GM21526 (cell line): ENCODE measurements around the gene THADA.
"Not testable (repeated sequence)": the region's sequence is repeated elsewhere in the genome, so short reads cannot be mapped to it uniquely, and the experiment has no call there.

Experiments used
- ATAC-seq: cut with Tn5 transposase; IDR thresholded peaks from one replicate; pipeline ENCODE4 v1.9.1; 2021; ENCODE audit warnings: moderate library complexity; ENCODE audit not compliant: unreplicated experiment, low FRiP score

Gene THADA

DNA sequence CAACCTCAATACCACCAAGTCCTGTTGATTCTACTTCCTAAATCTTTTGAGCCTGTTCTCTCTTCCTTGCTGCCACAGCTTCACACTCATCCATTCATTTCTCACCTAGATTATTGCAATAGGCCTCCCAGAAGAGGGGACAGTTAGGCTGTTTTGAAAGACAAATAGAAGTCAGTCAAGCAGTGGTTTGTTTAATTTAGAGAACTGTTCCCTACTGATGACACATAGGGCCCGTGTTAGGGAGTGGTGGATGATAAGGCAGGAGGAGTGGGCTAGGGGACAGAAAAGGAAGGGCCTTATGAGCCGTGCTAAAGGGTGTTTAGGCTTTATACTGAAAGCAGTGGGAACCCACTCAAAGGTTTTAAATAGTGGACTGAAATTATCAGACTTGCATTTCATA is 309.9 kb downstream of the THADA start:
- no peak for ATAC-seq

DNA sequence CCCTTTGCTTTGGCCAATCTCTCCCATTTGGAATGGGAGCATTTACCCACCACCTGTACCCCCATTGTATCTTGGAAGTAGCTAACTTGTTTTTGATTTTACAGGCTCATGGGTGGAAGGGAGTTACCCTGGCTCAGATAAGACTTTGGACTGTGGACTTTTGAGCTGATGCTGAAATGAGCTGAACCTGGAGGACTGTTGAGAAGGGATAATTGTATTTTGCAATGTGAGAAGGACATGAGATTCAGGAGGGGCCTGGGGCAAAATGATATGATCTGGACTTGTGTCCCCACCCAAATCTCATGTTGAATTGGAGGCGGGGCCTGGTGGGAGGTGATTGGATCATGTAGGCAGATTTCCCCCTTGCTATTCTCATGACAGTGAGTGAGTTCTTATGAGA is 310.9 kb downstream of the THADA start:
- ATAC-seq: no peak

DNA sequence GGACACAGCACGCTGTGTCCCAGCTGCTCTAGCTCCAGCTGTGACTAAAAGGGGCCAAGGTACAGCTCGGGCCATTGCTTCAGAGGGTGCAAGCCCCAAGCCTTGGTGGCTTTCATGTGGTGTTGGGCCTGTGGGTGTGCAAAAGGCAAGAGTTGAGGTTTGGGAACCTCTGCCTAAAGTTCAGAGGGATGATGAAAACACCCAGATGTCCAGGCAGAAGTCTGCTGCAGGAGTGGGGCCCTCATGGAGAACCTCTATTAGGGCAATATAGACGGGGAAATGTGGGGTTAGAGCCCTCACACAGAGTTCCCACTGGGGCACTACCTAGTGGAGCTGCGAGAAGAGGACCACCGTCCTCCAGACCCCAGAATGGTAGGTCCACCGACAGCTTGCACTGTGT is 311.5 kb downstream of the THADA start:
- not testable (repeated sequence) for ATAC-seq

DNA sequence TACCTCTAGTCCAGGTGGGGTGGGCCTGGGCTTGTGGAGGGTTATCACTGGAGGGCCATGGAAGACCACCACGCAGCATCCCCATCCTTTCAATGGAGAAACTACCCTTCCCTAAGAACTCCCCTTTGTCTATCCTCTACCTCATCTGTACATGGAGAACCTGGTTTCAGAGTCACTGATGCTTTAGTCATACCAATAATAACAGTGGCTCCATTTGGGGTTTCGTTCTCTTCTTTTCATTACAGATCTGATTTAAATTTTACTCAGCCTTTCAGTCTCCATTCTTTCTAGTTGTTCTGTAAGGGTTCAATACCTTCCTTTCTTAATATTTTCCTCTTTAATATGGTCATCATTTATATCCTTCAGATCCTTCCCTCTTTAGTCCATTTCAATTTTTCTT is 314.8 kb downstream of the THADA start:
- no peak for ATAC-seq

DNA sequence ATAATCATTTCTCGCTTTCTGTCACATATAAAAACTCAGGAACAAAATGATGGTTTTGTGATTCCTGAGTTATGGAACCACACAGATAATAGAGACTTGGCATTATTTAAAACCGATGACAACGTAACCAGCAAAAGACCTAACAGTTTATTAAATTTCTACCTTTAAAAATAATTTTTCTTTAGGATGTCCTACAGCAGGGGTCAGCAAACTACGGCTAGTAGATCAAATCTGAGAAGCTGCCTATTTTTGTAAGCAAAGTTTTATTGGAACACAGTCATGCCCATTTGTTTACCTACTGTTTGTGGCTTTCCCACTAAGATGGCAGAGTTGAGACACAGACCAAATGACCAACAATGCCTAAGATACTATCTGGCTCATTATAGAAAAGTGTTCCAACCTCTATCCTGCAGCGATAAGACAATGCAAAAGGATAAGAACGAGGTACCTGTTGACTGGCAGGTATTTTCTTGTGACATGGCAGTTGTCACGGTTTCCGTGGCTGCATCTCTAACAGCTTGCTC is 316.5 kb downstream of the THADA start:
- no peak for ATAC-seq

DNA sequence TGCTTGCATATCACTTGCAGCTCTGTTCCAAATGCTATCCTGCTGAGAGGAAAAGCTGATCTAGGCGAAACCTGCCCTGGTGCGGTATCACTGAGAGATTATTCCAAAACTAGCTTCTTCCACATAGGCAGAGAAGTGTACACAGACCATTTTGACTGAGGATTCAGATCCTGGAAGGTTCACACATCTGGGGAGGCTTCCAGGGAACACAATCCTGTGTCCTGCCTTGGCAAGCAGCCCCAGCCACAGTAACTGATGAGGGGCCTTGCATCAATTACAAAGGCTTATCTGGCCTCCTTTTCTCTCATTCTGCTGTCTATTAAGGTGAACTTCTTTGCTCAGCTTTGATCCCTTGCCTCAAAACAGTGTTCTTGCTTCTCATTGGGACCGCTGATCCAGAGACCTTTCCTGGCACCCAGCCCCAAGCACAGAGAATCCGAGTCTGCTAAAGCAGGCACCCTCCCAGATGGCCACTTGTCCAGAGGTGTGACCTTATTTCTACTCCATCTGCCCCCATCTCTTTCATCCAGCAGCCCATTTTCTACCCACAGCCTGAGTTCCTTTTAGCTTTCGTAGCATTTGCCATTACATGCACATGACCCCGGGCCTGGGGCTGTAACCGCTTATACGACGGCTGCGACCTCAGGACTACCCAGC is 317.1 kb downstream of the THADA start:
- no peak for ATAC-seq

DNA sequence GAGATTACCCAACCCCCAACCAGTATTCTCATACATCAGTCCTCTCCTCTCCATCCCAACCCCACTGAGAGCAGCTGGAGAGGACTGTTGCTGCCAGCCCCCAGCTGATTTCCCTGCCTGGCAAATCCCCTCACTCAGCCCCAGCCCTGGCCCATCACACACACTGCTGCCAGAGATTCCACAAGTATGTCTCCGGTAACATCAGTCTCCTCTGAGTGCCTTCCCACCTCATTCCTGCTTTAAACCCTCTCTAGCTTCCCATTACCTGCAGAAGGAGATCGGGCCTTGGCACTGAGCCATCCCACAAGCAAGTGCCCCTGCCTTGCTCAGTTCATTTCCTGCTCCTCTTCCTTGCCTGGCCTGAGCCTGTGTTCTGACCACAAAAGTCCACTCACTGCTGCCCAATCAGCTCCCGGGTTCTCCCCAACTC is 318.9 kb downstream of the THADA start:
- ATAC-seq: no peak

DNA sequence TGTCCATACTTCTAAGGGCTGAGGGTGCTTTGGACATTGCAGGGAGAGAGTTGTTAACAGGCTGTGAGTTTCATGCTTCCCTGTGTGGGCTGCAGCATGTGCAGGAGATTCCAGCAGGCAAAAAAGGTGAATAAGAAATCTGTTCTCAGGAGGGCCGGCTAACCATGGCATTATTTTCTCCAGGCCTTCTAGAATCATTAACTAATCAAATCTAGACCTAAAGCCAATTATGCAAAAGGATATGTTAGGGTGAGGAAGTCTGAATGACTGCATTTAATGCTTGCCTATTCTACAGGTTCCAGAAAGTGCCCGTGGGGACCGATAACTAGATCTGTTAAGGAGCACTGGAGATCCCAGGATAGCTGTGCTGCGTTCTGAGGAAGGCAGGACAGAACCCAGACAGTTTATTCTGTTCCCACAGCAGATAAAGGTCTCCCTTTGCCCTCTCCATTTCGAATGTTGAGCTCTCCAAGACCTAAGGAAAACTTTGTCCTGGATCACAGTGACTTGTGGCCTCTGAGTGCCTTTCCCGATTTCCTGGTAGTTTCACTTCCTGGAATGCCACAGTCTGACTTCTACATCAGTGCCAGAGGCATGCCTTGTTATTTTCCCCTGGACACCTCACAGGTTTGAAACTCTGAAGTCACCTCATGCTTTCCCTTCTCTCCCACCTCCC is 319.4 kb downstream of the THADA start:
- no peak for ATAC-seq

DNA sequence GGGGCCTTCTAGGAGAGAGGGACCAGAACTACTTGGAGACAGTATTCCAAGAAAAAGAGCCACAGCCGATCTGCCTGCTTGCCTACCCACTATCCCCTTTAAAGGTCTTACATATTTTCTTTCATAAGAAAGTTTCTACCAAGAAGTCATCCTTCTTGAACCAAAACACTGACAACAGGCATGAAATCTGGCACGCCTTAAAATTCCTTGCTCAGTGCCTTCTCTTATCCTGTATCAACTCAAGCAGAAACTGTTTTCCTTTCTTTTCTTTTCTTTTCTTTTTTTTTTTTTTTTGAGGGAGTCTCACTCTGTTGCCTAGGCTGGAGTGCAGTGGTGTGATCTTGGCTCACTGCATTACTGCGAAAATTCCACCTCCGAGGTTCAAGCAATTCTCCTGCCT is 321.1 kb downstream of the THADA start:
- no peak for ATAC-seq

DNA sequence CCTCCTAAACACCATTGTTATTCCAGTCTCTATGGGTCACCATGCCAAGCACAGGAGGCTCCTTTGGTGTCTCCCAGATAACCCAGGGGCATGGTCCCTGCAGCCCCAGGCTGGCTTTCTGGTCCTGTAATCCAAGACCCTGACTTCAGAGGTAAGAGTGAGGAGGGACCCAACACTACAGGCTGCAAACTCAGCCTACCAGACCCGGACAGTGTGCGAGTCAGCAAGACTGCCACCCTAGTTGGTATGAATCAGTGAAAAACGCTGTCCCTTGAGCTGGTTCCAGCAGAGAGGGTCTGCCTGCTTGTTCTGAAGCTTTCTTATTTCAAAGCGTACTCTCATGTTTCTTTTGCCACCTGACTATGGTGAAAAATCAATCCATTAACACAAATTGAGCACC is 321.8 kb downstream of the THADA start:
- no peak for ATAC-seq

DNA sequence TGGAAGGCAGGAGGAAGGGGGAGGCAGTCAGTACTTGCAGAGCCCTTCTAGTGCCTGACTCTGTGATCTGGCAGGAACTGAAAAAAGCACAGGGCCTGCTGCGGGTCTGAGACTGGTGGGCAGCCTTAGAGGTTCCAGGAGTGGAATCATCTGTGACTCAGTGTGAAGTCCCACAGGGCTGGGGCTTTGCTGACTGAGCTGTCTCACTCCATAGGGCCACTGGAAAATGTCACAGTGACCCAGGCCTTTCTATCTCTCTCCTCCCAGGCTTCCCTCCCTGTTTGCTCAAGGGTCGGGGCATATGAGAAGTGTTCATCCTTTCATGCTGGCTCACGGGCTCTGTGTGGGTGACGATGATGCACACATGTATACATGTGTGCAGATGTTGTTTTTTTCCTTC is 322.3 kb downstream of the THADA start:
- no peak for ATAC-seq

DNA sequence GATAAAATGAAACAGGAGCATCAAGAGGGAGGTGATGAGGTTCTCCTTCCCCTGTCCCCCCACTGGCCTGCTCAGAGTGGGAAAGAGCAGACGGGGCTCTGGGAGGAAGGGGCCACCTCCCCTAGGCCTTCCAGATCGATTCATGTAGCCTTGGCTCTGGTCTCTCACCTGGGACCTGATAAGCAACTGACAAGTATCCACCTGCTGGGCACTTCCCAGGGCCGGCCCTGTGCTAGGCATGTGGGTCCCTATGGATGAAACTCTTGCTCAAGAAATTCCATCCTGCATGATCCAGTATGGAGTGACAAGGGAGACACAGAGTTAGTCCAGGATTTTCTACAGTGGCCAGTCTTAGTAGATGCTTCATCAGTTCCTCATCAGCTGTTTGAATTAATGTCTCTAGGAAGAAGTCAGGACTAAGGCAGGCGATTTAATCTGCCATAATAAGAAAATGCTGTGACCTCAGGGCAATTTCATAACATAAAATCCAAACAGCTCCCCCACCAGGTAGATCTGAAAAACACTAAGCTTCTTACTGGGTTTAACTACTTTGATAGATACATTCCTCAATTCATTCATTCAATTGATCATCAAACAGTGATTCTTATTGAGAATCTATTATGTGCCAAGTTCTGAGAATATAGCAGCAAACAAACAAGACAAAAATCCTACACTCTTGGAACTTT is 324.8 kb downstream of the THADA start:
- ATAC-seq: no peak

DNA sequence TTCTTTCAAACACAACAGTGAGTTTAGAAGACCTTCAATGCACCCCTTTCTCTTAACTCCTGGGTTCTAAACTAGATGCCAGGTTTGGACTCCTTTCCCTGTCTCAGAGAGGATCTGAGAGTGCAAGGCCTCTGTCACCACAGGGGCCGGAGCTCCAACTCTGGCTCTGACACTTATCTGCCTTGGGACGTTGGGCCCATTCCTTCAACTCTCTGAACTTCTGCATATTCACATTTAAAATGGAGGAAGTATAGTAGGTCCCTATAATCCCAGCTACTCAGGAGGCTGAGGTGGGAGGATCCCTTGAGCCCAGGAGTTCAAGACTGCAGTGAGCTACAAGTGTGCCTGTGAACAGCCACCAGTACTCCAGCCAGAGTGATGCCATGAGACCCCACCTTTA is 325.4 kb downstream of the THADA start:
- no peak for ATAC-seq

DNA sequence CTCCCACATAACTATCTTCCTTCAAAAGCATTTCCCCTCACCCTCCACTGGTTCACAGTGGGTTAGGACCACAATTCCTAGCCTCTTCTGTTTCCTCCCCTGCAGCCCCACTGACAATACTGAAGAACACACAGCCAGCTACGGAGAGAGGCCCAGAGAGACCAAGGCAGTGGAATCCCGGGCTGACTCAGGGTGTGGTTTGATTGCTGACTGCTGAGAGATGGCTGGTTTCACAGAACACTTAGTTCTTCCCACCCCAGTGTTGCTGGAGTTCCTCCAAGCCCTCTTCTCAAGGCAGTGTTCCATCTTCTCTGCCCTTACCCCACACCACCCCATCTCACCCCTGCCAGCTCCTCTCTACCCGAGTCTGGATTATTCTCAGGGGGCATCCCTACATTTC is 326.1 kb downstream of the THADA start:
- no peak for ATAC-seq

DNA sequence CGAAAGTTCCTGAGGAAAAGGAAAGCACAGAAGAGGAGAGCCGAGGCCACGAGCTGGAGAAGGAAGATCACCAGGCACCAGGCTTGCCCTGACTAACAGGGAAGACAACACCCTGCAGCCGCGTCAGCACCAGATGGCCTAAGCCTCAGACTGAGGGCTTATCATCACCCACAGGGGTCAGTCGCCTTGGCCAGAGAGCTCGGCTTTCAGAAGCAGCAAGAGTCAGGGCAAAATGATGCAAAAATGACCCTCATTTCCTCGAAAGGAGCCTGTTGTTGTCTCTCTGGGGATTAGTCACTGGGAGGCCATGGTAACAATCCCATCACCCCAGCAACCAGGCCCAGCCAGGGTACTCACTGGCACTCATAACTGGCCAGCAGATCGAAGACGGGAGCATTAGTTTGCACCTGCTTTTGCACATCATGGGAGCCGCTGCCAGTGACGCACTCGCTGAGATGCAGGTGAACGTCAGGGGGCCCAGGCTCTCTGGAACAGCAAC is 326.7 kb downstream of the THADA start:
- no peak for ATAC-seq

DNA sequence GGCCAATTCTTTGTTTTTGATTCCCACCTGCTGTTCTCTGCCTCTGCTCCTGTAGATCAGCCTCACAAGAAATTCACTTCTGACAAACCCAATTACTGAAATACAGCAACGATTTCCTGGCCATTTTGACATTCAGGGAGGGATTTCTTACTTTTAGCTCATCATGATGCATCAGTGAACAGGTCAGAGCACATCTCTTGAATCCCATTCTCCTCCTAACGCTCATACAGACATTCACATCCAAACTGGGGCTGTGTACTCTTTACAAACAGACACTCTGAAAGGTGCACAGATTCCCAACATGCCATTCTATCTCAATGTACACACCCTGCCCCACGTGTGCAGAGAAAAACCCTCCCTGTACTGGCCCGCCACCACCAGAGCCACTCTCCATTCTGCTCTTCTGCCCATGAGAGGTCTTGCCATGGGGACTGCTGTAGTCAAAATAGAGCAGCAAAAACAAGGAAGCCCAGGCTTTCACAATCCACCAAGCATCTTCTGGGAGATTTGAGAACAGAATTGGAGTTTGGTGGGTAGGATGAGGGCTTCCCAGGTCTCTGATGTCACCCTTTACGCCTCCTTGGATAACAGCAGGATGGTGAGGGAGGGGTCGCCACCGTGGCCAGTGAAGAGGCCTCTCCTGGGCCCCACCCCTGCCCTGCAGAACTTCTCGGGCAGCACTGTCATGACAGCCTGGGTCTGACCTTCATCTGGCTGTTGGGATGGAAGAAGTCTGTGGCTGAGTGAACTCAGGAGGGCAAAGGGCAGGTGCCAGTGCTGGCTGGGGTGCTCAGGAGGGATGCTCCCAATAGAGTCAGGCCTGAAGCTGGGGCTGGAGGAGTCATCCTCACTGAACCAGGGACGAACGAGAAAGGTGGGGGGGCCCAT is 327.5 kb downstream of the THADA start:
- no peak for ATAC-seq

DNA sequence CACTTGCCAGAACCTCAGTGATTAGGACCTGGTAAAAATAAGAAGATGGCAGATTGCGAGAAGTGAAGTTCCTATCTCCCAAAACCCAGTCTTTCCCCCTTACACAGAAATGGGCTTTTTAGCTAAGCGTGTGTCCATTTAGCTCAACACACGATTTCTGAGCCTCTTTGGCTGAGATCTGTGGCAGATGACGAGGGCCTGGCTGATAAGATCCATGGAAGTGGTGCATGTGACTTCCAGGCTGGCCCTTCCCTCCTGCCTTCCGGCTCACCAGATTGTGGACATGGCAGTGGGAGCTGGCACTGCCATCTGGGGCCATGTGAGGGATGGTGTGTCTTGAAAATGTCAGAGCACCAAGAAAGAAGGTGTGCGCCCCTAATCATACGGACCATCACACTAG is 328.5 kb downstream of the THADA start:
- ATAC-seq: no peak

DNA sequence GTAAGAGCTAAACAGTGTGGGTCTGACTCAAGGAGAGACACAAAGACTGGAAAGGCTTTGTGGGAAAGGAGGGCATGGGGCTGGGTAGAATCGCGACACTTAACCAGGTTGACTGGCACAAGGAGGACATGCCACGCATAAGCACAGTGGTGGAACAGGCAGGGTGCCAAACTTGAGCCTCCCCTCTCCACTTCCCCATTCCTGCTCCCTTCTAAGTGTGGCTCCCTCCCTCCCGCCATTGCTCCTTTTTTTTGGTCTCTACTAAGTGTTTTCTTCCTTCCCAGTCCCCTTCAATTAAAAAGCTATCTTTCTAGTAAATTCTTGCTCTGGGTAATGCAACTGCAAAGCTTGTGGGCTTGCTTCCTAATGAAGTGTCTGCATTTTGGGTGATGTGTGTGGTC is 329.1 kb downstream of the THADA start:
- ATAC-seq: no peak

DNA sequence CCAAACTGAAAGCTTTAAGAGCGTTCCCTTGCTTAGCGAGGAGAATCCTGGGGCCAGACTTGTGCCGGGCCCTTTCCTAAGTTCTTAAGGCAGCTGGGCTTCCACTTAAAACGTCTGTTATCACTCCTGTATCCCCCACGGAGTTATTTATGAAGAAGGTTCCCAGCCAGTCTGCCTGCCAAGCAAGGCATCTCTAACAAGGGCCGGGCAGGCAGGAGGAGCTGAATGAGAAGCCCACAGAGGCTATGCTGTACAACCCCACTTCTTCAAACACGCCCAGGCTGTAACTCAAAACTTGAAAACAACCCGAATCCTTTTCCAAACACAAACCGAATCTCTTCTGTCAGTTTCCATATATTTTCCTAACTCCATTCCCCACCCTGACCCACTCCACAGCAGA is 330.4 kb downstream of the THADA start:
- ATAC-seq: no peak

DNA sequence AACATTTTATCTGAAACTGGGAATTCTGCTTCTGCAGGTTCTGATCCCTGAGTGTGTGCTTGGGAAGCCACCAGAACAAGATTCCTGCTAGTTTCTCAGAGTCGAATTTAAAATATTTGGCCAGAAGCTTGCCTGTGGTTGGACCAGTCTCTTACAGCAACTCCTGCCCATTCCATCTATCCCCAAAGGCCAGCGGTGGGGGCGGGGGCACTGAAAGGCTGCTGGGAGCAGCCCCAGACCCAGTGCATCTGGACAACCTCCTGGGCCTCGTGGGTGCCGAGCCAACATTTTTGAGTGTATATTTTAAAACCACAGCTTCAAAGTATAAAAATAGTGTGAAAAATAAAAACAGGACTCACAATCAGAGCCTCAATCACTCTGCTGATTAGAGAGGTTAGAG is 330.8 kb downstream of the THADA start:
- ATAC-seq: no peak

DNA sequence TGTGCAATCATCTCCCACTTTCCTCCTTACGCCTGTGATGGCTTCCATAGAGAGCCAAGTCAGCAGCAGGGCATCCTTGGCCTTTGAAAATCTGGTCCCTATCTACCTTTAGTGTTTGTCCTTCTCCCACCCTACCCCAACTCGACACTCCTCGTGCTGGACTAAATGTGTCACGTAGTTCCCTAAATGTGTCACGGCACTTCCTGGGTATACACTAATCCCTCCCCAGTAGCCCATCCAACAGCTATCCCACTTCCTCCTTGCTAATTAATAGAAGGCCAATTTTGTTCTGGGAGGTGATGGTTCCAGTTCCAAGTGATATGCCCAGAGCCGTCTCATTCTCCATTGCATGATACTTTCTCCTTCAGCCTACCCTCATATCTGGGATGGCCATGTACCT is 332.9 kb downstream of the THADA start:
- no peak for ATAC-seq
